DMS53 treated with DMSO at 0.1 percent for 48 hours (cell line): ENCODE measurements around the gene USP22.

Experiments used
- DNase-seq: peaks from one replicate; lab custom pipeline; 2025; ENCODE audit not compliant: unreplicated experiment; lab: John Stamatoyannopoulos, UW

Gene USP22

GRCh38 chr17:20960871-20961270, 81.9 kb downstream of the USP22 start:
- DNase-seq: no peak

DNA sequence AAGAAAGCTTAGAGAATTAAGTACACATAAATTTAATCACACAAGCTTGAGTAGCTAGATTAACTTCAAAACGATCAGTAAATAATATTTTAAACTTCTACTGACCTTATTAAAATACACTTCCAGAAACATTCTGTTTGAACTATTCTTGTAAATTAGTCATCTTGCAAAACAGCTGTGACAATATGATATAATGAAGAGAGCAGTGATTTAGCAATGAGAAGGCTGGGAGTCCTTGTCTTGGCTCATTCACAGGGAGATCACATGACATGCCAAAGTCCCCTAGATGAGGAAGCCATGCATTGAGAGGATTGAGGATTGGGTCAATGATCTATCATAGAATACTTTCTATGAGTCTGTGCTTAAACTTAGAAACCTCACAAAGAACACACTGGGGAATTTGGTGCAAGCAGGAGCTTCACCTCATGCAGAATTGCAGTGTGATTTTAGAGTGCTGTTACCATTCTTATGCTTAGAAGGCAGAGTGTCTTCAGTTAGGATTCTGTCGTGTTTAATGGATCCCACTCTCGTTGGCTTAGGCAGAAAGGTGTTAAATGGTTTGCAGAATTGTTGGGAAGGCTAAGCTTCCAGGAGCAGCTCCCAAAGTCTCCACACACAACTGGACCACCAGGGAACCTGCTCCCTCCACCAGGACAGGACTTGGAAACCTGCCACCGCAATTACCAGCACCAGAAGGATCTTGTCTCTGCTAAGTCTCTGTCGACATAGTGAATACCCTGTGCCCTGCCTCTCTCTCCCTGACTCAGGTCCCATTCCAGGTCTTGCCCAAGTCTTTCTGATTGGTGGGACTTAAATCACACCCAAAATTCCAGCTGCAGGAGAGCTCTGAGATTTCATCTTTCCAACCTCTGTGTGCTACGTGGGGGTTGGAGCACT, 87.1 kb downstream of the USP22 start:
- DNase-seq: no peak

- DNase-seq: no peak
Measured at GRCh38 chr17:20954794-20955193, 88.0 kb downstream of the USP22 start.

- peak; percentile 87 for DNase-seq
Measured at GRCh38 chr17:20952183-20952582, 90.6 kb downstream of the USP22 start.
